ENCODE measurements around the gene CPEB4. TPM values are rescaled to one million over a fixed set of nuclear protein-coding genes. Genes with fewer than 3 reads are reported as not detected.

The CPEB4 gene
- total RNA-seq, 1 experiment from 2014 or later, result 11.1 TPM

- H3K27ac ChIP-seq (ENCODE audit: low read depth, low read length), result no peak overlapping the region
- ChIA-PET CTCF (no interaction called here), RAD21 (ENCODE audit: low non-redundant PET in 1 of 2, low total read pairs in 2 of 2, uncharacterized antibody in 2 of 2, unreplicated experiment in 2 of 2) (no interaction called here), POLR2A (no interaction called here)
- H3K9me2 ChIP-seq (ENCODE audit: insufficient read depth), result no peaks in the 10 kb centered on the region
- TF ChIP-seq SRF (IDR thresholded peaks at IDR 0.05; ENCODE audit: low read depth), result no peak
- no peak overlapping the region for H3K4me3 ChIP-seq (replicated peaks in 1 of 2; ENCODE audit: low read depth in 1 of 2, low read length in 2 of 2)
- H2AFZ ChIP-seq (ENCODE audit: low read depth, low read length, poor library complexity, severe bottlenecking), result no peak overlapping the region
- no peaks in the 10 kb centered on the region for H3K79me2 ChIP-seq (ENCODE audit: insufficient read depth, low read length)
- intact Hi-C loops (cut with micrococcal nuclease), result loop anchor here (5.0 kb wide), 1 partner anchor 297 kb away; no protein-coding TSS in a partner anchor
- no peaks in the 10 kb centered on the region for H3K27me3 ChIP-seq (ENCODE audit: insufficient read depth, low read length)
- no peaks in the 10 kb centered on the region for H3K9me3 ChIP-seq (ENCODE audit: control insufficient read depth in 1 of 2, insufficient read depth in 1 of 2, low read depth in 1 of 2, low read length in 2 of 2)
- no peak overlapping the region for H3K4me2 ChIP-seq (ENCODE audit: low read length)
- no peaks in the 10 kb centered on the region for H3K36me3 ChIP-seq (ENCODE audit: control insufficient read depth in 1 of 2, insufficient read depth in 2 of 2, low read length in 2 of 2)
- H3K9ac ChIP-seq (ENCODE audit: low read length), result no peak overlapping the region
- DNase-seq (ENCODE audit: low read depth, low spot score) (no peak), ATAC-seq (no peak)
- no peaks in the 10 kb centered on the region for H4K20me1 ChIP-seq (ENCODE audit: insufficient read depth)
- BruUV-seq (replicated peaks), result no TSS peak
- H3K4me1 ChIP-seq (ENCODE audit: control insufficient read depth in 1 of 2, insufficient read depth in 2 of 2, low read length in 2 of 2), result no peaks in the 10 kb centered on the region
Measured at GRCh38 chr5:173928871-173929574, 40.9 kb downstream of the CPEB4 start.

GRCh38 chr5:173932695-173933139 lies 44.6 kb downstream of the CPEB4 start:
- Histone ChIP-seq H3K4me1 (ENCODE audit: control insufficient read depth in 1 of 2, insufficient read depth in 2 of 2, low read length in 2 of 2) (no peaks in the 10 kb centered on the region), H2AFZ (ENCODE audit: low read depth, low read length, poor library complexity, severe bottlenecking) (no peak overlapping the region), H4K20me1 (ENCODE audit: insufficient read depth) (no peaks in the 10 kb centered on the region), H3K4me2 (ENCODE audit: low read length) (no peak overlapping the region), H3K27me3 (ENCODE audit: insufficient read depth, low read length) (no peaks in the 10 kb centered on the region), H3K9me2 (ENCODE audit: insufficient read depth) (no peaks in the 10 kb centered on the region), H3K4me3 (replicated peaks in 1 of 2; ENCODE audit: low read depth in 1 of 2, low read length in 2 of 2) (no peak overlapping the region), H3K9me3 (ENCODE audit: control insufficient read depth in 1 of 2, insufficient read depth in 1 of 2, low read depth in 1 of 2, low read length in 2 of 2) (no peaks in the 10 kb centered on the region), H3K36me3 (ENCODE audit: control insufficient read depth in 1 of 2, insufficient read depth in 2 of 2, low read length in 2 of 2) (no peaks in the 10 kb centered on the region), H3K9ac (ENCODE audit: low read length) (no peak overlapping the region), H3K27ac (ENCODE audit: low read depth, low read length) (no peak overlapping the region), H3K79me2 (ENCODE audit: insufficient read depth, low read length) (no peaks in the 10 kb centered on the region)
- POLR2A ChIA-PET, result interaction anchor here (1.4 kb wide), 1 partner anchor 45 kb away, joined by 4 read pairs; the partner anchor contains the start of gene CPEB4
- intact Hi-C loops (cut with micrococcal nuclease), result no loop called here
- DNase-seq (ENCODE audit: low read depth, low spot score), result no peak
- BruUV-seq (replicated peaks), result no TSS peak
- CTCF ChIA-PET, result interaction anchor here (1.1 kb wide), 1 partner anchor 14 kb away, joined by 3 read pairs; no protein-coding TSS in a partner anchor
- RAD21 ChIA-PET (ENCODE audit: low non-redundant PET in 1 of 2, low total read pairs in 2 of 2, uncharacterized antibody in 2 of 2, unreplicated experiment in 2 of 2), result no interaction called here
- TF ChIP-seq ZNF274 (IDR thresholded peaks at IDR 0.05; ENCODE audit: low read depth, low read length), result no peak
- no peak for TF ChIP-seq ZFX (IDR thresholded peaks at IDR 0.05)
- no peak for TF ChIP-seq YY1 (IDR thresholded peaks at IDR 0.05; ENCODE audit: extremely low read depth, insufficient replicate concordance, low read depth, low read length)
- no peak for TF ChIP-seq CBX3 (IDR thresholded peaks at IDR 0.05; ENCODE audit: low read depth)
- TF ChIP-seq SIN3A (IDR thresholded peaks at IDR 0.05; ENCODE audit: low read depth), result no peak
- ATAC-seq, result no peak
